Measurements from ENCODE around the gene GNG14. TPM values are rescaled to one million over a fixed set of nuclear protein-coding genes. Genes with fewer than 3 reads are reported as not detected.
A peak's percentile ranks its signal among the peaks of the same experiment; 100 is the strongest.
"Not testable (repeated sequence)": the region's sequence is repeated elsewhere in the genome, so short reads cannot be mapped to it uniquely, and the experiment has no call there.

Gene GNG14
- total and polyA plus RNA-seq, 8 donors: not detected

DNA sequence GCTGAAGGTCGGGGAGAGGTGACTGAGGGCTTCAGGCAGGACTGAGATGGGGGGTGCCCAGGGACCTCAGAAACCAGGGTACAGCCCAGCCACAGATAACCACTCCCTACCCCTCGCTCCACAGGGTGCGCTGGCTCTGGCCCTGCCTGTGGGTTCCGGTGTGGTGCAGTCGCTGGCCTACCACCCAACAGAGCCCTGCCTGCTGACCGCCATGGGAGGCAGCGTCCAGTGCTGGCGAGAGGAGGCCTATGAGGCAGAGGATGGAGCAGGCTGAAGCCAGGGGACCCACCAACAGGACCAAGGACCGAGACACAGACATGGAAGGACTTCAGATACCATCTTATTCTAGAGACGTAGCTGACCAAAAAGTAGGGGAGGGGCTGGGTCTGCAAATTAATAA, 12.4 kb upstream of the GNG14 start:
- H3K4me3 ChIP-seq: no peak overlapping the region
- ATAC-seq (no peak), DNase-seq (no peak), FAIRE-seq (no peak)
- no peaks in the 10 kb centered on the region for H3K27me3 ChIP-seq
- 93 to 98% methylated on average over 10 of the region's 10 CpGs for WGBS, 2 donors
- H3K4me1 ChIP-seq: peaks cover 0 to 6% (median 2%) of the 10 kb centered on the region in 3 donors
- intact Hi-C loops (cut with DNase I): loop anchor here in 1 of 3 donors (10.0 kb wide), 1 partner anchor 111 kb away; no protein-coding TSS in a partner anchor
- TF ChIP-seq, protein P1, sequence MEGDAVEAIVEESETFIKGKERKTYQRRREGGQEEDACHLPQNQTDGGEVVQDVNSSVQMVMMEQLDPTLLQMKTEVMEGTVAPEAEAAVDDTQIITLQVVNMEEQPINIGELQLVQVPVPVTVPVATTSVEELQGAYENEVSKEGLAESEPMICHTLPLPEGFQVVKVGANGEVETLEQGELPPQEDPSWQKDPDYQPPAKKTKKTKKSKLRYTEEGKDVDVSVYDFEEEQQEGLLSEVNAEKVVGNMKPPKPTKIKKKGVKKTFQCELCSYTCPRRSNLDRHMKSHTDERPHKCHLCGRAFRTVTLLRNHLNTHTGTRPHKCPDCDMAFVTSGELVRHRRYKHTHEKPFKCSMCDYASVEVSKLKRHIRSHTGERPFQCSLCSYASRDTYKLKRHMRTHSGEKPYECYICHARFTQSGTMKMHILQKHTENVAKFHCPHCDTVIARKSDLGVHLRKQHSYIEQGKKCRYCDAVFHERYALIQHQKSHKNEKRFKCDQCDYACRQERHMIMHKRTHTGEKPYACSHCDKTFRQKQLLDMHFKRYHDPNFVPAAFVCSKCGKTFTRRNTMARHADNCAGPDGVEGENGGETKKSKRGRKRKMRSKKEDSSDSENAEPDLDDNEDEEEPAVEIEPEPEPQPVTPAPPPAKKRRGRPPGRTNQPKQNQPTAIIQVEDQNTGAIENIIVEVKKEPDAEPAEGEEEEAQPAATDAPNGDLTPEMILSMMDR (IDR thresholded peaks at IDR 0.05): no peak
- H3K27ac ChIP-seq: no peak overlapping the region
- H3K9me3 ChIP-seq: no peaks in the 10 kb centered on the region
- H3K36me3 ChIP-seq: peaks cover 3 to 46% (median 23%) of the 10 kb centered on the region in 3 donors

DNA sequence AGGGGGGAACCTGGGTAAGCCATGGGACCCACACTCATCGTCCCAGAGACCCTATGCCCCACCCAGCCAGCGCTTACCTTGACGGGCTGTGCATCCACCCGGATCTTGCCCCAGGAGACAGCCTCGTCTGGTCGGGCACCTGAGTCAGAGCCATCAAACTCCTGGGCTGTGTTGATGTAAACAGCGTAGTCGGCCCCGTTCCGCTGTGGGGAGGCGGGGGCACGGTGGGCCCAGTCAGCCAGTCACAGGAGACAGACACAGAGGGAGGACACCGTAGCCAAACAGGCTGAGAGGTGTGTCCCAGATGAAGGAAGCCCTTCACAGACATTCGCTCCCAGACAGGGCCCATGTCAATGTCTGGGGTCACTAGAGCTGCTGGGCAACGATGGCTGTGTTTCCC, 11.9 kb upstream of the GNG14 start:
- ATAC-seq: no peak
- no peaks in the 10 kb centered on the region for H3K9me3 ChIP-seq
- no peak overlapping the region for H3K27ac ChIP-seq
- no peaks in the 10 kb centered on the region for H3K27me3 ChIP-seq
- no peak for FAIRE-seq
- TF ChIP-seq, protein P1 (IDR thresholded peaks at IDR 0.05): no peak
- H3K4me3 ChIP-seq: no peak overlapping the region
- intact Hi-C loops (cut with DNase I): loop anchor here in 1 of 3 donors (10.0 kb wide), 1 partner anchor 111 kb away; no protein-coding TSS in a partner anchor
- WGBS, 2 donors: 77 to 83% methylated on average over 15 of the region's 15 CpGs
- peaks cover 3 to 46% (median 23%) of the 10 kb centered on the region in 3 donors for H3K36me3 ChIP-seq
- no peak for DNase-seq
- H3K4me1 ChIP-seq: peaks cover 0 to 3% (median 3%) of the 10 kb centered on the region in 3 donors

- H3K9me3 ChIP-seq: no peaks in the 10 kb centered on the region
- DNase-seq (peak; percentile 71 to 94 (median 87)), FAIRE-seq (no peak), ATAC-seq (peak; percentile 29 to 69 (median 66))
- WGBS, 2 donors: 16 to 21% methylated on average over 4 of the region's 4 CpGs
- intact Hi-C loops (cut with DNase I): loop anchor here in 1 of 3 donors (10.0 kb wide), 1 partner anchor 112 kb away; no protein-coding TSS in a partner anchor
- H3K27me3 ChIP-seq: no peaks in the 10 kb centered on the region
- H3K36me3 ChIP-seq: peaks cover 3 to 46% (median 23%) of the 10 kb centered on the region in 3 donors
- no peak overlapping the region for H3K4me3 ChIP-seq
- no peak overlapping the region for H3K27ac ChIP-seq
- peaks cover 0 to 3% (median 2%) of the 10 kb centered on the region in 3 donors for H3K4me1 ChIP-seq
- TF ChIP-seq, protein P1 (IDR thresholded peaks at IDR 0.05): peak; percentile 83 to 87 (median 84)
Measured at GRCh38 chr19:12676384-12676792, 11.4 kb upstream of the GNG14 start.

- TF ChIP-seq, protein P1 (IDR thresholded peaks at IDR 0.05): no peak
- Histone ChIP-seq H3K27ac (no peak overlapping the region), H3K4me1 (peaks cover 0 to 3% (median 2%) of the 10 kb centered on the region in 3 donors), H3K9me3 (no peaks in the 10 kb centered on the region), H3K4me3 (no peak overlapping the region), H3K27me3 (no peaks in the 10 kb centered on the region), H3K36me3 (peaks cover 3 to 46% (median 23%) of the 10 kb centered on the region in 3 donors)
- ATAC-seq (no peak), FAIRE-seq (no peak), DNase-seq (peak in 1 of 6 donors; percentile 37)
- 88 to 94% methylated on average over 12 of the region's 12 CpGs for WGBS, 2 donors
- intact Hi-C loops (cut with DNase I): loop anchor here in 1 of 3 donors (10.0 kb wide), 1 partner anchor 112 kb away; no protein-coding TSS in a partner anchor
Measured at GRCh38 chr19:12676928-12677327, 10.9 kb upstream of the GNG14 start.

GRCh38 chr19:12678039-12678438, 9.8 kb upstream of the GNG14 start:
- H3K36me3 ChIP-seq: peaks cover 3 to 46% (median 23%) of the 10 kb centered on the region in 3 donors
- not testable (repeated sequence) for H3K4me3 ChIP-seq, H3K27me3 ChIP-seq, H3K4me1 ChIP-seq, H3K27ac ChIP-seq, FAIRE-seq, H3K9me3 ChIP-seq, ATAC-seq, DNase-seq
- intact Hi-C loops (cut with DNase I): loop anchor here in 1 of 3 donors (10.0 kb wide), 1 partner anchor 113 kb away; no protein-coding TSS in a partner anchor
- 82 to 87% methylated on average over 5 of the region's 5 CpGs for WGBS, 2 donors

Data from pancreas (tissue), 10 donors.